ENCODE data around the gene ADAMTS12.
"Not testable (repeated sequence)": the region's sequence is repeated elsewhere in the genome, so short reads cannot be mapped to it uniquely, and the experiment has no call there.

The ADAMTS12 gene

GRCh38 chr5:33891788-33892619 is at the start of gene ADAMTS12:
TSS of gene ADAMTS12 (minus strand) at chr5:33891990. CDS start at chr5:33891856, 134 bp downstream.
- DNase-seq (ENCODE audit: low read depth) = no peak

GRCh38 chr5:33941090-33941489 is 49.3 kb upstream of the ADAMTS12 start:
- DNase-seq (ENCODE audit: low read depth) = no peak

GRCh38 chr5:33939556-33940262 is 47.9 kb upstream of the ADAMTS12 start:
- no peak for DNase-seq (ENCODE audit: low read depth)

DNA sequence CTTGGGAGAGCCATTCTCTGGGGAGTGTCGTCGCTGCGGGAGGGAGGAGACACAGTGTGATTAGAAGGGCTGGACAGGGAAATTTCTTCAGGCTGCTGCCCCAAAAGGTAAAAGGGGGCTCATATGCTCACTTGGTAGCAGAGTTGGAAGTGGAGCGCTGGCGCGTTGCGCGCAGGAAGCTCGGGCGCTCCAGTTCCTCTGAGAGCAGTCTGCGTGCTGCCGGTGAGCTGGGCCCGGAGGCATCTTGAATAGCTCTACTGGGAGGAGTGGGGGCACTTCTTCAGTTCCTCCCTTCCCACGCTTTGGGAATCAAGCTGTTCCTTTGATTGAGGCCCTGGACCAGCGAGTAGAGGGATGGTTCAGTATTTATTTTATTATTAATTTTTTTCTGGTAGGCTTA is 47.1 kb upstream of the ADAMTS12 start:
- no peak for DNase-seq (ENCODE audit: low read depth)

DNA sequence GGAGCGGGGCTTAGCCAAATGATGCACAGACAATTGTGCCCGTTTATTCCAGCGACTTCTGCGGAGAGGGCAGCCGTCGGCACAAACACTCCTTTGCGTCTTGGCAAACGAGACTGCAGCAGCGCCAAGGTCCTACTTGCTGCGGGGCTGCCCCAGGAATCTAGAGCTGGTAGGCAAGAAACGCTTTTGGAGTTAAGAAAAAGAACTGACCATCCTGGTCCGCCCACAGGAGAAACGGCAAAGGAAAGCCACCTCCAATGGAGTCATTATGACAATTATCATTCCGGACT is 46.7 kb upstream of the ADAMTS12 start:
- no peak for DNase-seq (ENCODE audit: low read depth)

GRCh38 chr5:33937707-33938506 is 46.1 kb upstream of the ADAMTS12 start:
- no peak for DNase-seq (ENCODE audit: low read depth)

DNA sequence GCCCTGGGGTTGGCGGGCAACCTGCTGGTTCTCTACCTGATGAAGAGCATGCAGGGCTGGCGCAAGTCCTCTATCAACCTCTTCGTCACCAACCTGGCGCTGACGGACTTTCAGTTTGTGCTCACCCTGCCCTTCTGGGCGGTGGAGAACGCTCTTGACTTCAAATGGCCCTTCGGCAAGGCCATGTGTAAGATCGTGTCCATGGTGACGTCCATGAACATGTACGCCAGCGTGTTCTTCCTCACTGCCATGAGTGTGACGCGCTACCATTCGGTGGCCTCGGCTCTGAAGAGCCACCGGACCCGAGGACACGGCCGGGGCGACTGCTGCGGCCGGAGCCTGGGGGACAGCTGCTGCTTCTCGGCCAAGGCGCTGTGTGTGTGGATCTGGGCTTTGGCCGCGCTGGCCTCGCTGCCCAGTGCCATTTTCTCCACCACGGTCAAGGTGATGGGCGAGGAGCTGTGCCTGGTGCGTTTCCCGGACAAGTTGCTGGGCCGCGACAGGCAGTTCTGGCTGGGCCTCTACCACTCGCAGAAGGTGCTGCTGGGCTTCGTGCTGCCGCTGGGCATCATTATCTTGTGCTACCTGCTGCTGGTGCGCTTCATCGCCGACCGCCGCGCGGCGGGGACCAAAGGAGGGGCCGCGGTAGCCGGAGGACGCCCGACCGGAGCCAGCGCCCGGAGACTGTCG is 45.4 kb upstream of the ADAMTS12 start:
- DNase-seq (ENCODE audit: low read depth) = no peak

DNA sequence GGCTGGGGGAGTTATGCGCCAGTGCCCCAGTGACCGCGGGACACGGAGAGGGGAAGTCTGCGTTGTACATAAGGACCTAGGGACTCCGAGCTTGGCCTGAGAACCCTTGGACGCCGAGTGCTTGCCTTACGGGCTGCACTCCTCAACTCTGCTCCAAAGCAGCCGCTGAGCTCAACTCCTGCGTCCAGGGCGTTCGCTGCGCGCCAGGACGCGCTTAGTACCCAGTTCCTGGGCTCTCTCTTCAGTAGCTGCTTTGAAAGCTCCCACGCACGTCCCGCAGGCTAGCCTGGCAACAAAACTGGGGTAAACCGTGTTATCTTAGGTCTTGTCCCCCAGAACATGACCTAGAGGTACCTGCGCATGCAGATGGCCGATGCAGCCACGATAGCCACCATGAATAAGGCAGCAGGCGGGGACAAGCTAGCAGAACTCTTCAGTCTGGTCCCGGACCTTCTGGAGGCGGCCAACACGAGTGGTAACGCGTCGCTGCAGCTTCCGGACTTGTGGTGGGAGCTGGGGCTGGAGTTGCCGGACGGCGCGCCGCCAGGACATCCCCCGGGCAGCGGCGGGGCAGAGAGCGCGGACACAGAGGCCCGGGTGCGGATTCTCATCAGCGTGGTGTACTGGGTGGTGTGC is 44.7 kb upstream of the ADAMTS12 start, which contains the start of gene RXFP3:
Gene RXFP3, plus strand, starts transcription at position 6 of the 636 bp plus-strand sequence. Its CDS starts 355 bp downstream, at position 361.
- no peak for DNase-seq (ENCODE audit: low read depth)

GRCh38 chr5:33936004-33936380 is 44.2 kb upstream of the ADAMTS12 start:
- peak; percentile 18 for DNase-seq (ENCODE audit: low read depth)

GRCh38 chr5:33934176-33934575 is 42.4 kb upstream of the ADAMTS12 start:
- DNase-seq (ENCODE audit: low read depth) = no peak

DNA sequence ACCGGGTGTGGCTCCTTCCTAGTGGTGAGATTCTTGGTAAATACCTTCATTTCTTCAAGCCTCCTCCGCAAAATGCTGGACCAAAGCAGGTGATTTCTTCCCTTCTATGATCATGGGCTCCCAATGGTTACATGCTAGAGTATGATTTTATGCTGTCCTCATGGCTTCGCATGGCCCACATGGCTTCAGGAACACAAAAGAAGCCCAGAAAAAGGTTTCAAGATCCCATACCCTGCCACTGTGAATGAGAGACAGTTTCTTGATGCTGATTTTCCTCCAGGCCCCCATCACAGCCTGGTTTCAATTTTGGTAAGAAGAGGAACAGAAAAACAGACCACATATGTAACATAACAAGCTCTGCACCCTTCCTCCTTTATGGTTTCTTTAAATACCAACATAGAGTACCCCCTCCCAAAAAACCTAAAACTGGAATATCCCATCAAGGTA is 42.0 kb upstream of the ADAMTS12 start:
- no peak for DNase-seq (ENCODE audit: low read depth)

- DNase-seq (ENCODE audit: low read depth) = no peak
Measured at GRCh38 chr5:33931136-33931535, 39.3 kb upstream of the ADAMTS12 start.

- no peak for DNase-seq (ENCODE audit: low read depth)
Measured at GRCh38 chr5:33929925-33930690, 38.3 kb upstream of the ADAMTS12 start.

DNA sequence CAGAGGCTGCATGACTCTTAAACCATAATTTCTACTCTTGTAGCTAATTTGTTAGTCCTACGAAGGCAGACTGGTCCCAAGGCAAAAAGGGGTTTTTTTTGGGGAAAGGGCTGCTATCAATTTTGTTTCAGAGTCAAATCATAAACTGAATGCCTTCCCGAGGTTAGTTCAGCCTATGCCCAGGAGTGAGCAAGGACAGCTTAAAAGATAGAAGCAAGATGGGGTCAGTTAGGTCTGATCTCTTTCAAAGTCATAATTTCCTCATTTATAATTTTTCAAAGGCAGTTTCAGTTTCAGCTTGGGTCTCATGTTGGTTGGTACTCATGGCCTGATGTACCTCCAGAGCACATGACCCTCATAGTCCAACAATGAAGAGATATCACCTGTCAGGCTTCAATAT is 36.5 kb upstream of the ADAMTS12 start:
- DNase-seq (ENCODE audit: low read depth) = no peak

- DNase-seq (ENCODE audit: low read depth) = no peak
Measured at GRCh38 chr5:33927685-33928084, 35.9 kb upstream of the ADAMTS12 start.

- DNase-seq (ENCODE audit: low read depth) = no peak
Measured at GRCh38 chr5:33925278-33925677, 33.5 kb upstream of the ADAMTS12 start.

DNA sequence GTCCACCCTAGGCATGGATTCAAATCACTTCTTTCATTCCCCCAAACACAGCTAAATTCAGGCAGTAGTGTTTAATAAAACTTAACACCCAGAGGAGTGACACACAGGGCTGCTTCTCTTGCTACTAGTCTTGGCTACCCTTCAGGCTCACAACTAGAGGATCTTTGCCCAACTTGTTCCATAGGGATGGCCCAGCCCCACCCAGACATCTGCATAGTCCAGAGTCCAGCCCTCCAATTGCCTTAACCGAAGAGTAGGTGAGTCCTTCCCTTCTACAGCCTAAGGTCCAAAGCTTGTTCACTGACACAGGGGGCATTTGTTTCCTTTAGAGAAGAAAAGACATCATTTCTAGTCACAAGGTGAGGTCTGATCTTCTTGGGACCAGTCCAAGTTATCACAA is 29.2 kb upstream of the ADAMTS12 start:
- DNase-seq (ENCODE audit: low read depth) = no peak

DNA sequence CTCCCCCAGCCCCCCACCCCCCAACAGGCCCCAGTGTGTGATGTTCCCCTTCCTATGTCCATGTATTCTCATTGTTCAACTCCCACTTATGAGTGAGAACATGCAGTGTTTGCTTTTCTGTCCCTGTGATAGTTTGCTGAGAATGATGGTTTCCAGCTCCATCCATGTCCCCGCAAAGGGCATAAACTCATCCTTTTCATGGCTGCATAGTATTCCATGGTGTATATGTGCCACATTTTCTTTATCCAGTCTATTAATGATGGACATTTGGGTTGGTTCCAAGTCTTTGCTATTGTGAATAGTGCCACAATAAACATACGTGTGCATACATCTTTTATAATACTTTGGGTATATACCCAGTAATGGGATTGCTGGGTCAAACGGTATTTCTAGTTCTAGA is 23.1 kb upstream of the ADAMTS12 start:
- DNase-seq (ENCODE audit: low read depth) = not testable (repeated sequence)

DNA sequence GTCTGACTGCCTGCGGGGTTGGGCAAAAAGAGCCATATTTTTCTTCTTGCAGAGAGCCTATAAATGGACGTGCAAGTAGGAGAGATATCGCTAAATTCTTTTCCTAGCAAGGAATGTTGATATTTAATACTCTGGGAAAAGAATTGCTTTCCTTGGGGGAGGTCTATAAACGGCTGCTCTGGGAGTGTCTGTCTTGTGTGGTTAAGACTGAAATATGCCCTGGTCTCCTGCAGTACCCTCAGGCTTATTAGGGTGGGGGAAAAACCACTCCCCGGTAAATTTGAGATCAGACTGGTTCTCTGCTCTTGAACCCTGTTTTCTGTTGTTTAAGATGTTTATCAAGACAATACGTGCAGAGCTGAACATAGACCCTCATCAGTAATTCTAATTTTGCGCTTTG is 14.5 kb upstream of the ADAMTS12 start:
- DNase-seq (ENCODE audit: low read depth) = not testable (repeated sequence)

DNA sequence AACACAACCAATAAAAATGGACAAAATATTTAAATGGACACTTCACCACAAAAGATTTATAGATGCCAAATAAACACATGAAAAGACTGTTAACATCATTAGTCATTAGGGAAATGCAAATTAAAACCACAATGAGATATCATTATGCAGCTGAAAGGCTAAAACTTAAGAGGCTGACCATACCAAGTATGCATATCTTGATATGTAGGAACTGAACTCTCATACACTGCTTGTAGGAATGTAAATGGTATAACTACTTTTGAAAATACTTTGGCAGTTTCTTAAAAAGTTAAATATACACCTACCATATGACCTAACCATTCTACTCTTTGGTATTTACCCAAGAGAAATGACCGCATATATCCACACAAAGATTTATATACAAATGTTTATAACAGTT is 13.6 kb upstream of the ADAMTS12 start:
- DNase-seq (ENCODE audit: low read depth) = no peak

DNA sequence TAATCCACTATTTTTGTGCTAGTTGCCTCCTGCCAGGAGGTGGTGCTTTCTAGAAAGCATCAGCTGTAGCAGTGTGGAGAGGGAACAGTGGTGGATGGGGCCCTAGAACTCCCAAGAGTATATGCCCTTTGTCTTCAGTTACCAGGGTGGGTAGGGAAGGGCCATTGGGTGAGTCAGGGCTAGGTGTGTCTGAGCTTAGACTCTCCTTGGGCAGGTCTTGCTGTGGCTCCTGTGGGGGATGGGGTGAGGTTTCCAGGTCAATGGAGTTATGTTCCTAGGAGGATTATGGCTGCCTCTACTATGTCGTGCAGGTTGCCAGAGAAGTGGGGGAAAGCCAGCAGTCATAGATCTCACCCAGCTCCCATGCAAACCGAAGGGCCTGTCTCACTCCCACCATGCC is 11.3 kb upstream of the ADAMTS12 start:
- DNase-seq (ENCODE audit: low read depth) = no peak

Data from stimulated activated CD8-positive, alpha-beta memory T cell treated with anti-CD3 and anti-CD28 coated beads, Interleukin-7, amount 100 ng/mL, for 24 hours (primary cell).